Psoas muscle (tissue), 8 donors: ENCODE results near the gene NOS1. TPM values are rescaled to one million over a fixed set of nuclear protein-coding genes. Genes with fewer than 3 reads are reported as not detected.

ENCODE experiments used
- ATAC-seq, 4 donors: fragments of 200-7000 bp; cut with Tn5 transposase; one replicate each; pipeline ENCODE4 v1.9.1; 2020; ENCODE audit warnings: moderate library complexity in 3 of 4, mild to moderate bottlenecking in 2 of 4
- DNase-seq, 2 donors: peaks; one replicate each; pipeline ENCODE4 v3.0.0-alpha.2; 2020
- H3K27ac ChIP-seq: fragments of 200-600 bp; one replicate; pipeline ENCODE4 v1.8.0; 2022
- H3K27me3 ChIP-seq, 3 donors: fragments of 200-600 bp in 1 of 3; one replicate each; pipeline versions ENCODE4 v1.6.1 to v1.8.0; 2013 to 2022; ENCODE audit warnings: low read length in 2 of 3, mild to moderate bottlenecking in 2 of 3, moderate library complexity in 1 of 3; ENCODE audit not compliant: insufficient read depth in 3 of 3
- H3K36me3 ChIP-seq, 2 donors: fragments of 200-600 bp in 1 of 2; one replicate each; pipeline versions ENCODE4 v1.6.1 to v1.8.0; 2013 to 2022; ENCODE audit warnings: low read depth in 1 of 2, mild to moderate bottlenecking in 1 of 2, moderate library complexity in 1 of 2; ENCODE audit not compliant: insufficient read depth in 1 of 2
- H3K4me1 ChIP-seq: fragments of 200-600 bp; one replicate; pipeline ENCODE4 v1.8.0; 2022
- H3K4me3 ChIP-seq: fragments of 200-600 bp; one replicate; pipeline ENCODE4 v1.8.0; 2022; ENCODE audit warnings: mild to moderate bottlenecking
- H3K9me3 ChIP-seq: fragments of 200-600 bp; one replicate; pipeline ENCODE4 v1.8.0; 2022
- WGBS, 3 donors: extraction: QIAGEN DNeasy Blood & Tissue Kit; methylation state at CpG; one replicate each; pipeline versions ENCODE4 v1.1.6 to v1.1.7; 2013; 5-methylcytosine and 5-hydroxymethylcytosine counted together
- intact Hi-C, 2 donors: fragments of 100-400 bp; cut with DNase I; formaldehyde crosslinking; loops; one replicate each; pipeline versions ENCODE4 v1.11.0 to v1.14.2; 2022
- polyA plus RNA-seq, 3 donors: library from polyadenylated mRNA; stranded (reverse); fragments of 200-250 nt; gene quantifications; one replicate each; pipeline ENCODE4 v1.2.3, GENCODE V29; 2013
- total RNA-seq, 4 donors: library from RNA; stranded (reverse); fragmentation: NEBNext Ultra II Directional in 2 of 4; extraction: Animal tissue kit (Norgen Biotek cat#: 25700) in 2 of 4; gene quantifications; one replicate each; pipeline versions ENCODE4 v1.2.1 to v1.2.4, GENCODE V29; 2021 to 2023
- TF ChIP-seq, protein P1 (sequence below): fragments of 200-600 bp; IDR thresholded peaks from one replicate; pipeline ENCODE4 v1.8.0; 2022; ENCODE audit warnings: antibody characterized with exemption
- donor health status: healthy with polysubstance abuse.
- donor health status: DM: no; HTN: no; CAD: no; lungs with moderate emphysema.
- donor health status: Bipolar disorder and iron deficiency.
- donor health status: healthy.
- donor health status: DM: yes; HTN: yes; CAD: no.
- donor health status: DM: no; HTN: no; CAD: no.
- donor health status: DM: no; HTN: no; CAD: no.
- donor health status: DM: yes; HTN: yes; CAD: no.

The NOS1 gene
- total and polyA plus RNA-seq, 7 donors = 2.7 to 62.2 (median 12.1) TPM

DNA sequence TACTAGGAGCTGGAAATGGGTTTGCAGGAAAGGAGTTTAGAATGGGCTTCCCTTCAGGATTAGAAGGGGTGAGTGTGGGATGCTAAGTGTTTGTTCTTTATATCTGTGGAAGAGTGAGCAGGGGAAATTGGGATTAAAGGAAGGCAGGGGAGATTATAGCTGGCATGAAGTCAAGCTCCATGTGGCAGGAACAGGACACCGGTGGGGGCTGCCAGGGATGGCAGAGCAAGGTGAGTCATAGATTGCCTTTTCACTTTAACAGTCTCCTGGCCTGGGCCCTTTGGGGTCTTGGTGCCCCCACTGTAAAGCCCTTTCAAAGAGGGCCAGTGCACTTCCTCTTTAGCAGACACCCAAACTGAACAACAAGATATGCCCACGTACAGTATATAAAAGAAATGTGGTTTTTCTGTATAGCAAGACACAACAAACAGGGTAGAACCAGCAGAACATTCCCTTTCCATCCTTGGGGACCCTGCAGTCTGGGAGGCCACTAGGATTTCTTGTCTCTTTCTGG, 148.1 kb downstream of the NOS1 start:
- ATAC-seq = peak; percentile 52 to 71 (median 55)
- intact Hi-C loops = loop anchor here (2.0 to 10.0 kb wide), 3 partner anchors 371 to 623 kb away; no protein-coding TSS in a partner anchor

GRCh38 chr12:117212563-117213190, 148.7 kb downstream of the NOS1 start:
- intact Hi-C loops = loop anchor here (2.0 to 10.0 kb wide), 3 partner anchors 372 to 624 kb away; no protein-coding TSS in a partner anchor
- ATAC-seq (peak; percentile 68 to 94 (median 86)), DNase-seq (peak; percentile 52 to 68)
- TF ChIP-seq, protein P1, sequence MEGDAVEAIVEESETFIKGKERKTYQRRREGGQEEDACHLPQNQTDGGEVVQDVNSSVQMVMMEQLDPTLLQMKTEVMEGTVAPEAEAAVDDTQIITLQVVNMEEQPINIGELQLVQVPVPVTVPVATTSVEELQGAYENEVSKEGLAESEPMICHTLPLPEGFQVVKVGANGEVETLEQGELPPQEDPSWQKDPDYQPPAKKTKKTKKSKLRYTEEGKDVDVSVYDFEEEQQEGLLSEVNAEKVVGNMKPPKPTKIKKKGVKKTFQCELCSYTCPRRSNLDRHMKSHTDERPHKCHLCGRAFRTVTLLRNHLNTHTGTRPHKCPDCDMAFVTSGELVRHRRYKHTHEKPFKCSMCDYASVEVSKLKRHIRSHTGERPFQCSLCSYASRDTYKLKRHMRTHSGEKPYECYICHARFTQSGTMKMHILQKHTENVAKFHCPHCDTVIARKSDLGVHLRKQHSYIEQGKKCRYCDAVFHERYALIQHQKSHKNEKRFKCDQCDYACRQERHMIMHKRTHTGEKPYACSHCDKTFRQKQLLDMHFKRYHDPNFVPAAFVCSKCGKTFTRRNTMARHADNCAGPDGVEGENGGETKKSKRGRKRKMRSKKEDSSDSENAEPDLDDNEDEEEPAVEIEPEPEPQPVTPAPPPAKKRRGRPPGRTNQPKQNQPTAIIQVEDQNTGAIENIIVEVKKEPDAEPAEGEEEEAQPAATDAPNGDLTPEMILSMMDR = peak; percentile 78
- Histone ChIP-seq H3K27ac (no peak overlapping the region), H3K9me3 (no peaks in the 10 kb centered on the region), H3K4me1 (peaks cover 7% of the 10 kb centered on the region), H3K36me3 (peaks cover 0 to 17% of the 10 kb centered on the region in 2 donors), H3K4me3 (no peak overlapping the region), H3K27me3 (no peaks in the 10 kb centered on the region)
- 19 to 26% (median 20%) methylated on average over 7 of the region's 7 CpGs for WGBS, 3 donors

More for the DNA sequence above, 148.1 kb downstream of the NOS1 start:
- H3K36me3 ChIP-seq = peaks cover 0 to 17% of the 10 kb centered on the region in 2 donors
- no peaks in the 10 kb centered on the region for H3K27me3 ChIP-seq
- no peaks in the 10 kb centered on the region for H3K9me3 ChIP-seq
- no peak overlapping the region for H3K27ac ChIP-seq
- WGBS, 3 donors = 25 to 37% (median 32%) methylated on average over 2 of the region's 2 CpGs
- peaks cover 12% of the 10 kb centered on the region for H3K4me1 ChIP-seq
- TF ChIP-seq, protein P1 = no peak
- no peak for DNase-seq
- no peak overlapping the region for H3K4me3 ChIP-seq

DNA sequence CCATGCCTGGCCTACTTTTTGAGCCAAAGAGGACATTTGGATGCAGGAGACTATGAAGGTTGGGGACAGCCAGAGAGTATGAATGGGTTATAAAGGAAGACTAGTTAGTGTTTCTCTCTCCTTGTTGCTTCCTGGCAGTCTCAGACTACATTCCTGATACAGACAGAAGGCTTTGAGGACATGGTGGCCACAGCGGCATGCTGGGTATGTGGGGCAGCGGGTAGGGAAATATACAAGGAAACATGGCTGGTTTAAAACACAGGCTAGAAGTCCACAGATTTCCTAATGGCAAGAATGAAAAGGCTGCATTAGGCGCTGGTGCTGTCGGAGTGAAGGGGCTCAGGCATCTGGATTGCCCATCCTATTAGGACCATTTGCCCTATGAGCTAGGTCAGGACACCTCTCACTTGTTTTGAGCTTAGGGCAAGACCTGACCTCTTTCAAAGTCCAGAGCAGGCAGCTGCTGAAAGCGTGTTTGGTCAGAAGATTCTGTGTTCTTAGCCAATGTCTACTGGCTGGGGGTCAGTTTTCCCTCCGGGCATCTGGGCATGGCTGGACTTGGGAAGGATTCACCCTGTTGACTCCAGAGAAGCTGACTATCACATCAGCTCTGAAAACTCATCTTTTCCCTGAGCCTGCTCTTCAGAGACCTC, 151.0 kb downstream of the NOS1 start:
- no peak overlapping the region for H3K27ac ChIP-seq
- 77 to 86% (median 78%) methylated on average over 6 of the region's 6 CpGs for WGBS, 3 donors
- no peaks in the 10 kb centered on the region for H3K9me3 ChIP-seq
- H3K4me3 ChIP-seq = no peak overlapping the region
- TF ChIP-seq, protein P1 = no peak
- no peaks in the 10 kb centered on the region for H3K27me3 ChIP-seq
- peaks cover 7% of the 10 kb centered on the region for H3K4me1 ChIP-seq
- H3K36me3 ChIP-seq = peaks cover 0 to 5% of the 10 kb centered on the region in 2 donors
- intact Hi-C loops = loop anchor here in 1 of 2 donors (10.0 kb wide), 2 partner anchors 374 to 624 kb away; no protein-coding TSS in a partner anchor
- DNase-seq = no peak
- no peak for ATAC-seq

GRCh38 chr12:117209626-117210025, 151.8 kb downstream of the NOS1 start:
- no peaks in the 10 kb centered on the region for H3K36me3 ChIP-seq
- H3K4me1 ChIP-seq = peaks cover 7% of the 10 kb centered on the region
- no peaks in the 10 kb centered on the region for H3K27me3 ChIP-seq
- H3K27ac ChIP-seq = no peak overlapping the region
- intact Hi-C loops = loop anchor here in 1 of 2 donors (10.0 kb wide), 2 partner anchors 375 to 625 kb away; no protein-coding TSS in a partner anchor
- TF ChIP-seq, protein P1 = no peak
- peak in 1 of 2 donors; percentile 30 for DNase-seq
- no peak for ATAC-seq
- 76 to 90% (median 84%) methylated on average over 3 of the region's 3 CpGs for WGBS, 3 donors
- H3K9me3 ChIP-seq = no peaks in the 10 kb centered on the region
- no peak overlapping the region for H3K4me3 ChIP-seq
